Thoracic aorta (tissue), 2 donors: Measurements from ENCODE around the gene RNMT. TPM values are rescaled to one million over a fixed set of nuclear protein-coding genes. Genes with fewer than 3 reads are reported as not detected.

ENCODE experiments used
- ATAC-seq: fragments of 150-250 bp; one replicate; pipeline ENCODE4 v1.8.0; 2017; ENCODE audit warnings: low read depth; ENCODE audit not compliant: insufficient number of reproducible peaks, low FRiP score
- DNase-seq: peaks from one replicate; pipeline ENCODE4 v3.0.0-alpha.2; 2020; ENCODE audit warnings: low spot score
- H3K27ac ChIP-seq, 2 donors: fragments of 200-600 bp; sonication (generic); 1 replicate in 1 of 2; 2 replicates in 1 of 2; pipeline ENCODE4 v1.5.1; 2016; ENCODE audit warnings: mild to moderate bottlenecking in 2 of 2, moderate library complexity in 2 of 2
- H3K27me3 ChIP-seq: fragments of 200-600 bp; sonication (generic); replicated peaks from 2 replicates; pipeline ENCODE4 v1.6.0; 2016; ENCODE audit warnings: mild to moderate bottlenecking; ENCODE audit not compliant: insufficient read depth
- H3K36me3 ChIP-seq: fragments of 200-600 bp; sonication (generic); one replicate; pipeline ENCODE4 v1.5.1; 2016
- H3K4me1 ChIP-seq, 2 donors: fragments of 200-600 bp; sonication (generic); 1 replicate in 1 of 2; 2 replicates in 1 of 2; pipeline versions ENCODE4 v1.5.1 to v1.6.0; 2016; ENCODE audit warnings: low read depth in 2 of 2, mild to moderate bottlenecking in 1 of 2; ENCODE audit not compliant: control insufficient read depth in 1 of 2
- H3K4me3 ChIP-seq: fragments of 200-600 bp; sonication (generic); 2 replicates; pipeline ENCODE4 v1.5.1; 2016; ENCODE audit warnings: mild to moderate bottlenecking
- H3K9me3 ChIP-seq: fragments of 200-600 bp; sonication (generic); 2 replicates; pipeline ENCODE4 v1.5.1; 2016
- total RNA-seq, 2 donors: library from RNA; depleted of rRNA; stranded (reverse); fragments of >200 nt; gene quantifications; one replicate each; pipeline versions ENCODE4 v1.1.0 to v1.2.3, GENCODE V29; 2016
- TF ChIP-seq, protein P1 (sequence below): fragments of 200-600 bp; sonication (generic); IDR thresholded peaks from one replicate; pipeline ENCODE4 v1.5.1; 2019; ENCODE audit warnings: antibody characterized with exemption

The RNMT gene
- total RNA-seq, 2 donors from 2014 or later, result 19.0 to 27.6 TPM

- H3K4me3 ChIP-seq, result no peak overlapping the region
- DNase-seq, result no peak
- no peaks in the 10 kb centered on the region for H3K27me3 ChIP-seq
- no peak for ATAC-seq
- TF ChIP-seq, protein P1, sequence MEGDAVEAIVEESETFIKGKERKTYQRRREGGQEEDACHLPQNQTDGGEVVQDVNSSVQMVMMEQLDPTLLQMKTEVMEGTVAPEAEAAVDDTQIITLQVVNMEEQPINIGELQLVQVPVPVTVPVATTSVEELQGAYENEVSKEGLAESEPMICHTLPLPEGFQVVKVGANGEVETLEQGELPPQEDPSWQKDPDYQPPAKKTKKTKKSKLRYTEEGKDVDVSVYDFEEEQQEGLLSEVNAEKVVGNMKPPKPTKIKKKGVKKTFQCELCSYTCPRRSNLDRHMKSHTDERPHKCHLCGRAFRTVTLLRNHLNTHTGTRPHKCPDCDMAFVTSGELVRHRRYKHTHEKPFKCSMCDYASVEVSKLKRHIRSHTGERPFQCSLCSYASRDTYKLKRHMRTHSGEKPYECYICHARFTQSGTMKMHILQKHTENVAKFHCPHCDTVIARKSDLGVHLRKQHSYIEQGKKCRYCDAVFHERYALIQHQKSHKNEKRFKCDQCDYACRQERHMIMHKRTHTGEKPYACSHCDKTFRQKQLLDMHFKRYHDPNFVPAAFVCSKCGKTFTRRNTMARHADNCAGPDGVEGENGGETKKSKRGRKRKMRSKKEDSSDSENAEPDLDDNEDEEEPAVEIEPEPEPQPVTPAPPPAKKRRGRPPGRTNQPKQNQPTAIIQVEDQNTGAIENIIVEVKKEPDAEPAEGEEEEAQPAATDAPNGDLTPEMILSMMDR, result no peak
- no peak overlapping the region for H3K27ac ChIP-seq
- H3K4me1 ChIP-seq, result peaks cover 0 to 5% of the 10 kb centered on the region in 2 donors
- no peaks in the 10 kb centered on the region for H3K9me3 ChIP-seq
- no peaks in the 10 kb centered on the region for H3K36me3 ChIP-seq
These were observed 6.3 kb upstream of the RNMT start for GRCh38 chr18:13720123-13720522.

- Histone ChIP-seq H3K27me3 (no peaks in the 10 kb centered on the region), H3K27ac (no peak overlapping the region), H3K4me1 (peaks cover 0 to 12% of the 10 kb centered on the region in 2 donors), H3K4me3 (no peak overlapping the region), H3K9me3 (no peaks in the 10 kb centered on the region), H3K36me3 (no peaks in the 10 kb centered on the region)
- TF ChIP-seq, protein P1, result no peak
- DNase-seq (no peak), ATAC-seq (no peak)
These were observed 5.6 kb upstream of the RNMT start for GRCh38 chr18:13720847-13721246.

- peak overlapping the region; percentile 98 for H3K4me3 ChIP-seq
- TF ChIP-seq, protein P1, result no peak
- no peaks in the 10 kb centered on the region for H3K27me3 ChIP-seq
- H3K27ac ChIP-seq, result peak overlapping the region in 1 of 2 donors; percentile 96
- peaks cover 3 to 31% of the 10 kb centered on the region in 2 donors for H3K4me1 ChIP-seq
- ATAC-seq (peak; percentile 4), DNase-seq (no peak)
- H3K36me3 ChIP-seq, result no peaks in the 10 kb centered on the region
- H3K9me3 ChIP-seq, result no peaks in the 10 kb centered on the region
These were observed 774 bp upstream of the RNMT start for GRCh38 chr18:13725566-13726231.

DNA sequence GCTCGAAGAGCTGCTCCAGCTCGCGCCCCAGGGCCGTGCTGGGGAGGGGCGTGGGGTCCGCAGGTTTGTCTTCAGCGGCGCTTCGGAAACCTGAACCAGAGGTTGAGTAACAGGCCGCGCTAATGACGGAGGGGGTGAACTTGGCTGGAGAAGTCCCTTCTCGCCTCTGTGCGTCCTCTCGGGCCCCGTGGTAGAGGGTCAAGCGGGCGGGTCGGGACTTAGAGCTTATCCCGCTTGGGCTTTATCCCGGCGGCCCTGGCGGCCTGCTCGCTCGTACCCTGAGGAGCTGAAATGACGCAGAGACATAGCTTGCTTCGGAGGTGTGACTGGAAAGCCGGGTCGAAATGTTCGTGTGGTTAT is 479 bp downstream of the RNMT start:
- DNase-seq (peak; percentile 21), ATAC-seq (peak; percentile 53)
- TF ChIP-seq, protein P1, result no peak
- Histone ChIP-seq H3K27ac (peak overlapping the region; percentile 96 to 97), H3K4me1 (peaks cover 3 to 31% of the 10 kb centered on the region in 2 donors), H3K4me3 (peak overlapping the region; percentile 98), H3K9me3 (no peaks in the 10 kb centered on the region), H3K36me3 (no peaks in the 10 kb centered on the region), H3K27me3 (no peaks in the 10 kb centered on the region)

DNA sequence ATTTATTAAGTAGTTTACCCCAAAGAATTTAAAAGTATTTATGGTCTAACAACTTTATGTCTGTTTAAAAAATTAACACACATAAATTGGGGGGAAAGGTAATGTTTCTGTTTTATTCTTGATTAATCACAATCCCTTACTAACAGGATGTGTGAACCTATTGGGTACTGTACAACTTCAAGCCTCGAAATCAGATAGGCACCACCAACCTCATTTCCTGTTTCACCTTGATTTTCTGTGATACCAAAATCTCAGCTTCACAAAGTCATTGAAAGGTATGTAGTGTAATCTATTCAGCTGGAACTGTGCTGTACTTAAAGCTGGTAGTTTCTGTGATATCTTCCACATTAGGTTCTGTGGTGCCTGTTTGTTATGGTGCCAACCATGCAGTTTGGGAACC is 4.0 kb downstream of the RNMT start:
- DNase-seq, result no peak
- Histone ChIP-seq H3K4me3 (no peak overlapping the region), H3K27ac (no peak overlapping the region), H3K9me3 (no peaks in the 10 kb centered on the region), H3K27me3 (no peaks in the 10 kb centered on the region), H3K4me1 (peaks cover 3 to 22% of the 10 kb centered on the region in 2 donors), H3K36me3 (no peaks in the 10 kb centered on the region)
- TF ChIP-seq, protein P1, result no peak
- ATAC-seq, result no peak
